GM21423 (cell line): ENCODE results near the gene MMP26.

Experiments used
- ATAC-seq: cut with Tn5 transposase; IDR thresholded peaks from one replicate; pipeline ENCODE4 v1.9.1; 2021; ENCODE audit warnings: mild to moderate bottlenecking, moderate library complexity; ENCODE audit not compliant: unreplicated experiment

The MMP26 gene

GRCh38 chr11:4704054-4704789, at the start of gene MMP26:
TSS of gene MMP26 (plus strand) at chr11:4704784.
- ATAC-seq = no peak

DNA sequence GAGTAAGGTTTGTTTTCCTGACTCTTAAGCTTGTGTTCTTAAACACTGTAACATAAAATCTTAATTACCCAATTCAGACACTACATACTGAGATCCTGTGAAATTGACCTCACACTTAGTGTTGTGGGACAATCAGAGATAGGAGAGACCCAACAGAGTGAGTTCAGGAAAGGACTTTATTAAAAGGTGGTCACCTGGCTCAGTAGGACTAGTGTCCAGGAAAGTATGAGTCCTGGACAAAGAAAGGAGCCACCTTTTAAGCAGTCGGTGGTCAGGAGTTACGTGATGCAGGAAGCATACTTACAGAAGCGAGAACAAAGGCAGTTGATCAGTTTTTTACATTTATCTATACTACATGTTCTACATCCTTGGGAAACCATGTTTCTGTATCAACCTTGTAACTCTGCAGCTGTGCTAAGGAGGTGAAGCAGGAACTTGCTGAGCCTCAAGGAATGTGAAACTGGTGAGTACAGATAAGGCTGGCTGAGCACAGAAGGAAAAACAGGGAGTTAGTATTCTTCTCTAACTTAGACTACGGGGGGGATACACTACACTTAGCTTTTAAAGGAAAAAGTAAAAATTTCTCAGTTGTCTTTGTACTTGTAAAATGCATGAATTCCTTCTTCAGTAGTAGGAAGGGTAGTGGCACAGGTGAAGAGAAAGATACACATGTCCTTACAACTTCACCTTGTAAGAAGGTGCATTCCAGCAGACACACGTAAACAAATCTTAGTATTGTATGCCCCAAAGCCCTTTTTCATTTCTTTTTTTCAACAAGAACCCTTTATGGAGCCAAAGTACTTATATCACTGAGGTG, 45.7 kb upstream of the MMP26 start:
- no peak for ATAC-seq

- no peak for ATAC-seq
These were observed 41.7 kb upstream of the MMP26 start for GRCh38 chr11:4662876-4663275.

GRCh38 chr11:4664183-4664582, 40.4 kb upstream of the MMP26 start:
- no peak for ATAC-seq

- ATAC-seq = no peak
These were observed 39.8 kb upstream of the MMP26 start for GRCh38 chr11:4664786-4665185.

- no peak for ATAC-seq
These were observed 39.2 kb upstream of the MMP26 start for GRCh38 chr11:4665424-4665823.

- no peak for ATAC-seq
These were observed 32.8 kb upstream of the MMP26 start for GRCh38 chr11:4671741-4672140.

DNA sequence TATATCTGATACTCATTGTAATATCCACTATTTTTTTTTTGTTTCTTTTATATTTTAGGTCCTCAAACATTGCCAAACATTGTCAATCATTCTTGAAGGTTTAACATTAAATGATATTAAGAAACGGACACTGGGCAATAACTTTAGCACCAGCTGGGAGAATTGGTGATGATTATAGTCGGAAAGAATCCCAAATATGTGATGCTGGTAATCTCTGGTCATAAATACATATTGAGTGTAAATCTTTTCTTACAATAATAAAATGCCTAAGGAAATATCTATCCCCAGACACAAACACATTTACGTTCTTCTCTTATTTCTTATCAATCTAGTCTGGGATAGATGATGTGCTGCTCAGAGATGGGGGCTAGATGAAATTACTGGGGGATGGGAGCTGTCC, 32.1 kb upstream of the MMP26 start:
- ATAC-seq = no peak

DNA sequence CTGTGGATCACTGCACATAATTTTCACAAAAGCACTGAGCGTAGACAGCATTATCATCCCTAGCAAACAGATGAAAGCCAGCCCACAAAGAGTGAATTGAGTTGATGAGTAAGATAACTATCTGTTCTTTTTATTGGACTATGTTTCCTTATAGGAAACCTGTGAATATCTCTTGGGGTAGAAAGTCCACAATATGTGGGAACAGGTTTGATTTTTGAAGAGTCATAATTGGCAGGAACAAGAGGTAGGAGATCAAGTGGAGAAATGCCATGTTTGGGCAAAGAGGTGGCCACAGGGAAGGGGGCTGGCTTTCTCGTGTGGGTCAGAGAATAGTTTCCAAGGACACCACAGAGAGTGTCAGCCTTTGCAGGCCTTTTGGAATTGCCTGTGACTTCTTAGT, 30.8 kb upstream of the MMP26 start:
- ATAC-seq = no peak

DNA sequence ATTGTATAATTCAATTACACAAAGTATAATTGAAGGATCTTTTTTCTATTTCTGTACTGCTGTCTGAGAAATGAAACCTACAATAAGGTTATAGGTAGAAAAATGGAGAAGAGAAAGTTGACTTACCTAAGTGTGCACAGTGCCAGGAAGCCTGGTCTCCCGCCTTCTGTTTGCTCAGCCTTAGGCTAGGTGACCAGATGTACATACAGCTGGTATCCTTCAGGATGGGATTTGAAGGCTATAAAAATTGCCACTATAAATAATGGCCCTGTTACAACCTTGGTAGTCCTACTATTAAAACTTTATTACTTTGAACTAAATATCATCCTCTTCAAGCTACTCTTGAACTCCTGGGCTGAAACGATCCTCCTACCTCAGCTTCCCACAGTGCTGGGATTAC, 26.6 kb upstream of the MMP26 start:
- no peak for ATAC-seq

- no peak for ATAC-seq
These were observed 24.2 kb upstream of the MMP26 start for GRCh38 chr11:4680341-4680740.

GRCh38 chr11:4682623-4683419, 21.8 kb upstream of the MMP26 start:
- ATAC-seq = no peak

DNA sequence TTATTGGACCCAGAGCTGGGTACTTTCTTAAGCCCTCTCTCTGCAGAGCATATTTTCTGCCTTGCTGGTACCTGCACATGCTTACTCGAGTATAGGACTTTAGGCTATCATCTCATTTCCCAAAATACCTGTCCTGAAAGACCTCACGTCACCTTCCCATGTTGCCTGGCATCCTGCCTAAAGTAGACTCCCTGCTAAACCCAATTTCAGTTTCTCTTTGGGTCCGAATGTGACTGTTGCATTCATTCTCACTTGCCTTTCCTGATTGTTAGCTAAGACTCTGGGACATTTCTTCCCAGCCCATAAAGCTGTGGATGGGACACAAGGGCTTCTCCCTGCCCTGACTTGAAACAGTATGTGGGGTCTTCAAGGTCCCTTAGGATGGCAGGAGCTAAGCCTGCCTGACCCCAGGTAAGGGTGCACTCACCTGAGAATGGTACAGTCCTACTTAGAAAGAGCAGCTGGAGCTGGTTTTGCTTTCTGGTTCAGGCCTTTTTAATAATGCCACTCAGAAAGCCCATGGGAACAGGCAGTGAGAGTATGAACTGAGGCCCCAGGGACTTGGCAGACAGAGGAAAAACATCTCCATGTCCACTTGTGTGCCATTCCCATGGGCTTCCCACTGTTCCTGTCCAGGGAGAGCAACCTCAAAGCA, 19.8 kb upstream of the MMP26 start:
- ATAC-seq = no peak

GRCh38 chr11:4695442-4695841, 9.1 kb upstream of the MMP26 start:
- ATAC-seq = no peak

- ATAC-seq = no peak
These were observed 7.0 kb upstream of the MMP26 start, which contains the start of gene OR51E2 for GRCh38 chr11:4697585-4697984. TSS of gene OR51E2 (minus strand) at chr11:4697853. CDS start at chr11:4682711, 15,142 bp downstream.

- ATAC-seq = peak; percentile 80
These were observed 4.7 kb upstream of the MMP26 start for GRCh38 chr11:4699697-4700435.

- ATAC-seq = no peak
These were observed 4.2 kb upstream of the MMP26 start for GRCh38 chr11:4700436-4700820.

DNA sequence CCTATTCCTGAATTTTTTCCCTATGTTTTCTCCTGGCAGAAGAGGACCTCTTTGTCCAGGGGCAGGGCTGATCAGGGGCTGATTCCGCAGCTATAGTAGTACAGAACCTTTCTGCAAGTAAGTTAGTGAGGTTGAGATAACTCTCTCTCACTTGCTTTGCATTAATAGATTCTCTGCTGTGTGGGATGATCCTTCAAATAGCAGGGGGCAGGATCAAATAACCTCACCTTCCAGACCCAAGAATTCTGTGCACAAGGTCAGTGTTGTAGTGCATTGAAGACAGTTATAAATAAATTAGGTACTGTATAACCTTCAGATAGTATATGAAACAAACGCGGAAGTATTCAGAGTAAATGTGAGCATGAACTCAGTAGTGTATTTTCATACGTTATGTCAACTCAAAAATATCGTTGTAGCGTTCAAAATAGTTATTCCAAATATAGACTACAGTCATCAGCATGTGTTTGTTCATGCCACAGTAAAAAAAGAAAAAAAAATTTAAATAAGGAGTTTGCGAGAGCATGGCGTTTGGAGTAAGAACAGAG, 278 bp downstream of the MMP26 start:
- no peak for ATAC-seq

DNA sequence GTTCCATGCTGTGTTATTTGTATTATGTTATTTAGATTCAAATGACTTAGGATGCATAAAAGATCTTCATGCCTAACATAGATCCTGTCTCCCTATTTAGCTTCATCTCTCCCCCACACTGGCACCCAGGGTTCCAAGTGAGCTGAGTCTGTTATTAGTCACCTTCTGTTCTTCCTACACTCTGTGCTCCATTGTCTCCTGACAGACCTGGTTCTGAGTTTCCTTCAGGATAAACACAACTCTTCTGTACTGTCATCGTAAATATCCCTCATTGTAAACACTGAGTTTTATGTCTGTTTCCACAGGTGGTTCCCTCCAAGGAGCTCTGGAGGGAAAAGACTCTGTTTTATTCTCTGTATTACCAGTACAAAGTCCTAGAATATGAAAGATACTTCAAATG, 8.7 kb downstream of the MMP26 start:
- ATAC-seq = no peak

DNA sequence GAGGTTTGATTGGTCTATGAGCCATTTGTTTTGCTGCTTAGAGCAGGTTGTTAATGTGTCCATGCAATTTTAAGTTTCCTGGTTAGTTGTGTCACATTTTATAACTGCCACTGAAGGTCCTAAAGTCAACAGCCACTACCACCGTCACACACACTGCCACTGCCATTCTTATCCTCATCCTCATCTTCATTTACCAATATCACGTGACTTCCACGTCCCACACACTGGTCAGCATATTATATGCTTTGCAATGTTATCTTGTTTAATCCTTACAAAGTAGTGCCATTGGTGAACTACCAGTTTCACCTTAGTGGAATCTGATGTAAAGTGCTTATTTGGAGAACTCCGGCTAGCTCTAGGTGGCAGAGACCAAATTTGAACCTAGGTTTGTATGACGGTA, 9.7 kb downstream of the MMP26 start:
- no peak for ATAC-seq
